ENCODE measurements around the gene GABRR1.

The GABRR1 gene

GRCh38 chr6:89145091-89145955 lies 71.8 kb downstream of the GABRR1 start:
- Histone ChIP-seq H3K27ac (ENCODE audit: low read length) (no peak overlapping the region), H3K4me3 (ENCODE audit: low read length) (peak overlapping the region; percentile 48; the same call in 1 of the 2 replicates), H3K27me3 (ENCODE audit: control insufficient read depth, insufficient read depth, low read length) (peaks cover 8% of the 10 kb centered on the region; the same call in 1 of the 2 replicates), H3K36me3 (ENCODE audit: control insufficient read depth, insufficient read depth, low read length) (no peaks in the 10 kb centered on the region), H3K4me1 (ENCODE audit: control insufficient read depth, insufficient read depth, low read length) (no peaks in the 10 kb centered on the region), H3K9me3 (ENCODE audit: control insufficient read depth, insufficient read depth, low read length) (no peaks in the 10 kb centered on the region)
- DNase-seq (ENCODE audit: low read depth, low spot score) = no peak
- WGBS (ENCODE audit: insufficient coverage, insufficient read length) = no CpG with 5 or more reads among the region's 17 CpGs

DNA sequence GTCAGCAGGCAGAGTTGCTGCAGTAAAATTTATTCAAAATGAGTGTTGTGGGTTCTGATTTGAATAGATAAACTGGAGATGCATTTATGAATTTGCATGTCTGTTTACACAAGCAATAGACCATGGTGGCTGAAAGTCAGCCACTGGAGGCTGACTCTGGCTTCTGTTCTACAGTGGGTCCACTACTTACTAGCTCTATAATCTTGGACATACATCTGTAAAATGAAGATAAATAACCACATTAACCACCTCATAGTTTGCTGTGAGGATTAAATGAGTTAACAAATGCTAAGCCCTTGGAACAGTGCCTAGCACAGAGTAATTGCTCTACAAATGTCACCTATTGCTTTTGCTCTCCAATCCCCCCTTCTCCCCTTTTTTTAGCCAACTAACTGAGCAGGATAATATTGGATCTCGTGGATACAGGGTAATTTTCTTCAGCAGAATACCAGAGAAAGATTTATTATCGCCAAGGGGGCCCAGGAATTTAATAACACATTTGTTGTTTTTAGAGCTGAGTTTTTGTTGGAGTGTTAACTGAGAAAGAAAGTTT lies 72.7 kb downstream of the GABRR1 start:
- WGBS (ENCODE audit: insufficient coverage, insufficient read length) = no CpG with 5 or more reads among the region's 2 CpGs
- Histone ChIP-seq H3K4me3 (ENCODE audit: low read length) (no peak overlapping the region), H3K36me3 (ENCODE audit: control insufficient read depth, insufficient read depth, low read length) (no peaks in the 10 kb centered on the region), H3K27me3 (ENCODE audit: control insufficient read depth, insufficient read depth, low read length) (peaks cover 8% of the 10 kb centered on the region; the same call in 1 of the 2 replicates), H3K27ac (ENCODE audit: low read length) (no peak overlapping the region), H3K4me1 (ENCODE audit: control insufficient read depth, insufficient read depth, low read length) (no peaks in the 10 kb centered on the region), H3K9me3 (ENCODE audit: control insufficient read depth, insufficient read depth, low read length) (no peaks in the 10 kb centered on the region)
- DNase-seq (ENCODE audit: low read depth, low spot score) = no peak

DNA sequence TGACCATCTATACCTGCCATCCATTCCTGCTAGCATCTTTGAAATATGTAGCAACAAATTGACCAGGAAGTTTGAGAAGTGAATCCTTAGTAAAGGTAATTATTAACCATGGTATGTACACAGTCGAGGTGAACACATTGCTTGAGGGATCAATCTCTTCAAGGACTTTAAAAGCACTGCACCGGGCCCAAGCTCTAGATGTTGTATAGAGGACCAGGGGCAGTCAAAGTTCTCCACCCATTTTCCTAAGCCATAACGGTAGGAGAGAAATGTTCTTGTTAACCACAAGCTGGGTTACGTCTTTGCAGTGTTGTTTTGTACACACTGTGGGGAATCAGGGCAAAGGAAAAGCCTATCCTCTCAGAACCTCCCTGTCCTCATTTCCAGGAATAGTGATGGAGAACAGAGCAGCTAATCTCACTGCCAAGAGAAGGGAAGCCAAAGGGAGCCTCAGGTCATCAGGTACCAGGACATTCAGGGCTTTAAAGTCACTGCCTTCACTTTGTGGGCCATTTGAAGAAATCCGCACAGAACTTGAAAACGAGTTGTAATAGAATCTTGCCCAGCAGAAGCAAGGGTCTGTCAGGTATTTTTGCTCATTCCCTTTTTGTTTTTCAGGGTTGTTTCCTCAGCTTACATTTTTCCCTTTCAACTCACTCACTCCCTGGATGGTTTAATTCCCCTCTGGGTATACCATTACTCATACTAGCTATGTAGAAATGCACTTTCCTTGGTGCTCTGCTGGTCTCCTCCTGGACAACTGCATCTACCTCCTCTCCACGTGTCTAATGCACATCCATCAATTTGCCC lies 76.6 kb downstream of the GABRR1 start:
- WGBS (ENCODE audit: insufficient coverage, insufficient read length) = no CpG with 5 or more reads among the region's 7 CpGs
- peaks cover 9% of the 10 kb centered on the region; the same call in 1 of the 2 replicates for H3K27me3 ChIP-seq (ENCODE audit: control insufficient read depth, insufficient read depth, low read length)
- no peak overlapping the region for H3K27ac ChIP-seq (ENCODE audit: low read length)

DNA sequence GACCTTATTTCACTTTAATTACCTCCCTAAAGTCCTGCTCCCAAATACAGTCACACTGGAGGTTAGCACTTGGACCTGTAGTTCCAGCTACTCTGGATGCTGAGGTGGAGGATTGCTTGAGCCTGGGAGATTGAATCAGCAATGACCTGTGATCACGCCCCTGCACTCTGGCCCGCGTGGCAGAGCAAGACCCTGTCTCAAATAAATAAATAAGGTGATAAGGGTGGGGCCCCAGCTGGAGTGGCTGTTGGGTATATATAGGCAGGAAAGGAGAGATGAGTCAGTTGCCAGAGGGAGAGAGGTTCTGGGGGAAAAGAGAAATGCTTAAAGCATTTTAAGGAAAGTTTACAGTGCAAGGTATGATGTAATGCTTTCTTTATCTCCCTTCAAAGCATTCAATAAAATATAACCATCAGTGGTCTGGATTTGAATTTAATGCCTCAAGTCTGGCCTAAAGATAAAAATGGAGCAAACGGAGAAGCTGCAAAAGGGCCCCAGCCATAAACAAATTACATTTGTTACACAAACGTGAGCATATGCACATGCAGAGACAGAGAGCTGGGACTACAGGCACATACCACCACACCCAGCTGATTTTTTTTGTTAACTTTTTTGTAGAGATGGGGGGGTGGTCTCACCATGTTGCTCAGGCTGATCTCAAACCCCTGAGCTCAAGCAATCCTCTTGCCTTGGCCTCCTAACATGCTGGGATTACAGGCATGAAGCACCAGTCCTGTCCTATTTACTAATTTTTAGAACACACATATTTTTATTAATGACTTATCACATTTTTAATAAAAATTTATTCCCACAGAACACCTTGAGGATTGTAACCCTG lies 77.4 kb downstream of the GABRR1 start:
- H3K27ac ChIP-seq (ENCODE audit: low read length) = no peak overlapping the region

More for the DNA sequence above, 76.6 kb downstream of the GABRR1 start:
- Histone ChIP-seq H3K4me3 (ENCODE audit: low read length) (no peak overlapping the region), H3K36me3 (ENCODE audit: control insufficient read depth, insufficient read depth, low read length) (no peaks in the 10 kb centered on the region), H3K9me3 (ENCODE audit: control insufficient read depth, insufficient read depth, low read length) (no peaks in the 10 kb centered on the region), H3K4me1 (ENCODE audit: control insufficient read depth, insufficient read depth, low read length) (no peaks in the 10 kb centered on the region)
- DNase-seq (ENCODE audit: low read depth, low spot score) = no peak

GRCh38 chr6:89138173-89138572 lies 79.0 kb downstream of the GABRR1 start:
- Histone ChIP-seq H3K9me3 (ENCODE audit: control insufficient read depth, insufficient read depth, low read length) (no peaks in the 10 kb centered on the region), H3K27ac (ENCODE audit: low read length) (no peak overlapping the region), H3K36me3 (ENCODE audit: control insufficient read depth, insufficient read depth, low read length) (no peaks in the 10 kb centered on the region), H3K27me3 (ENCODE audit: control insufficient read depth, insufficient read depth, low read length) (peaks cover 6% of the 10 kb centered on the region; the same call in 1 of the 2 replicates), H3K4me3 (ENCODE audit: low read length) (no peak overlapping the region), H3K4me1 (ENCODE audit: control insufficient read depth, insufficient read depth, low read length) (no peaks in the 10 kb centered on the region)
- no peak for DNase-seq (ENCODE audit: low read depth, low spot score)
- WGBS (ENCODE audit: insufficient coverage, insufficient read length) = no CpG with 5 or more reads among the region's 2 CpGs

More for the DNA sequence above, 77.4 kb downstream of the GABRR1 start:
- no peak overlapping the region for H3K4me3 ChIP-seq (ENCODE audit: low read length)
- H3K27me3 ChIP-seq (ENCODE audit: control insufficient read depth, insufficient read depth, low read length) = peaks cover 7% of the 10 kb centered on the region; the same call in 1 of the 2 replicates
- H3K9me3 ChIP-seq (ENCODE audit: control insufficient read depth, insufficient read depth, low read length) = no peaks in the 10 kb centered on the region
- H3K4me1 ChIP-seq (ENCODE audit: control insufficient read depth, insufficient read depth, low read length) = no peaks in the 10 kb centered on the region
- no peak for DNase-seq (ENCODE audit: low read depth, low spot score)
- WGBS (ENCODE audit: insufficient coverage, insufficient read length) = no CpG with 5 or more reads among the region's 5 CpGs
- H3K36me3 ChIP-seq (ENCODE audit: control insufficient read depth, insufficient read depth, low read length) = no peaks in the 10 kb centered on the region

GRCh38 chr6:89134723-89135122 lies 82.4 kb downstream of the GABRR1 start:
- WGBS (ENCODE audit: insufficient coverage, insufficient read length) = no CpG with 5 or more reads among the region's 3 CpGs
- Histone ChIP-seq H3K4me3 (ENCODE audit: low read length) (no peak overlapping the region), H3K27me3 (ENCODE audit: control insufficient read depth, insufficient read depth, low read length) (peaks cover 9% of the 10 kb centered on the region; the same call in 1 of the 2 replicates), H3K36me3 (ENCODE audit: control insufficient read depth, insufficient read depth, low read length) (no peaks in the 10 kb centered on the region), H3K4me1 (ENCODE audit: control insufficient read depth, insufficient read depth, low read length) (no peaks in the 10 kb centered on the region), H3K9me3 (ENCODE audit: control insufficient read depth, insufficient read depth, low read length) (no peaks in the 10 kb centered on the region), H3K27ac (ENCODE audit: low read length) (no peak overlapping the region)
- no peak for DNase-seq (ENCODE audit: low read depth, low spot score)

- H3K36me3 ChIP-seq (ENCODE audit: control insufficient read depth, insufficient read depth, low read length) = no peaks in the 10 kb centered on the region
- H3K9me3 ChIP-seq (ENCODE audit: control insufficient read depth, insufficient read depth, low read length) = no peaks in the 10 kb centered on the region
- H3K27me3 ChIP-seq (ENCODE audit: control insufficient read depth, insufficient read depth, low read length) = peaks cover 9% of the 10 kb centered on the region; the same call in 1 of the 2 replicates
- no peak overlapping the region for H3K4me3 ChIP-seq (ENCODE audit: low read length)
- no peak overlapping the region for H3K27ac ChIP-seq (ENCODE audit: low read length)
- DNase-seq (ENCODE audit: low read depth, low spot score) = no peak
- no CpG with 5 or more reads among the region's 9 CpGs for WGBS (ENCODE audit: insufficient coverage, insufficient read length)
- no peaks in the 10 kb centered on the region for H3K4me1 ChIP-seq (ENCODE audit: control insufficient read depth, insufficient read depth, low read length)
Observed at GRCh38 chr6:89133981-89134380, 83.2 kb downstream of the GABRR1 start.

DNA sequence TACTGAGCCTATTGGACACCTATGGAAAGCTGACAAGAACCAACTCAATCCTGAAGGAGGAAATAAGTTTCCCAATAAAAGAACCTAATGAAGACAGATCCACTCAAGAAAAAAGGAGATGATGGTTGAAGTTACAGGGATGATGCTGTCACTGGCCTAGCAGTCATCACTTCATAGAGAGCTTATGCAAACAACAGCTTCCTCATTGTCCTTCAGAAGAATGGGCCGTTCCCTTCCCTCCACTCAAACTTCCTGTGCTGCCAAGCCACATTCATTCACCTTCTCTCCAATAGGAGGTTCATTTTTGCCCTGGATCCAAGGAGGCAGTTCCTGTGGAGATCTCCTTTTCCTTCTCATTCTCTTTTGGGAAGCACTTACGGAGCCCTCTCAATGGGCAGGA lies 85.1 kb downstream of the GABRR1 start:
- no peak for DNase-seq (ENCODE audit: low read depth, low spot score)
- Histone ChIP-seq H3K27me3 (ENCODE audit: control insufficient read depth, insufficient read depth, low read length) (peaks cover 9% of the 10 kb centered on the region; the same call in 1 of the 2 replicates), H3K4me1 (ENCODE audit: control insufficient read depth, insufficient read depth, low read length) (no peaks in the 10 kb centered on the region), H3K4me3 (ENCODE audit: low read length) (no peak overlapping the region), H3K9me3 (ENCODE audit: control insufficient read depth, insufficient read depth, low read length) (no peaks in the 10 kb centered on the region), H3K27ac (ENCODE audit: low read length) (no peak overlapping the region), H3K36me3 (ENCODE audit: control insufficient read depth, insufficient read depth, low read length) (no peaks in the 10 kb centered on the region)
- WGBS (ENCODE audit: insufficient coverage, insufficient read length) = no CpG with 5 or more reads among the region's 2 CpGs

DNA sequence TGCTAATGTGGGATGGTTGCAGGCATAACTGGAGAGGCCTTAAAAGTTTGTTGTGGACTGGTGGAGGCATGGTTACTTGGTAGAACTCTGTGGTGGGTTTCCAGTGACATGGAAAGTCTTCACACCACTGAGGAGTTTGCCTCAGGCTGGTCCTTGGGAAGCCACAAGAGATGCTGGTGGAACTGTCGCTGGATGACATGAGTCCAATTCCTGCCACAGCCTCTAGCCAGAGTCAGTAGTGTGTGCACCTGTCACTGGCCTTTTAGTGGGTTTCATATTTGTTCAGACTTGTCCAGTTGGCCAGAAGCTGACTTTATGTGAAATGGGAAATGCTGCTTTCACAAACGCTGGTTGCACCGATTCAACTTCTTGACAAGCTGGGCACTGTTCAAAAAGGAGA lies 85.6 kb downstream of the GABRR1 start:
- H3K36me3 ChIP-seq (ENCODE audit: control insufficient read depth, insufficient read depth, low read length) = no peaks in the 10 kb centered on the region
- H3K27me3 ChIP-seq (ENCODE audit: control insufficient read depth, insufficient read depth, low read length) = peaks cover 9% of the 10 kb centered on the region; the same call in 1 of the 2 replicates
- no peak for DNase-seq (ENCODE audit: low read depth, low spot score)
- whole genome bisulfite sequencing (ENCODE audit: insufficient coverage, insufficient read length) = no CpG with 5 or more reads among the region's 3 CpGs
- no peak overlapping the region for H3K4me3 ChIP-seq (ENCODE audit: low read length)
- H3K4me1 ChIP-seq (ENCODE audit: control insufficient read depth, insufficient read depth, low read length) = no peaks in the 10 kb centered on the region
- no peak overlapping the region for H3K27ac ChIP-seq (ENCODE audit: low read length)
- H3K9me3 ChIP-seq (ENCODE audit: control insufficient read depth, insufficient read depth, low read length) = no peaks in the 10 kb centered on the region
